ENCODE data around the gene PCSK7. TPM values are rescaled to one million over a fixed set of nuclear protein-coding genes. Genes with fewer than 3 reads are reported as not detected.

PCSK7 gene
- total and polyA plus RNA-seq, 12 donors = 22.6 to 54.4 (median 42.2) TPM

DNA sequence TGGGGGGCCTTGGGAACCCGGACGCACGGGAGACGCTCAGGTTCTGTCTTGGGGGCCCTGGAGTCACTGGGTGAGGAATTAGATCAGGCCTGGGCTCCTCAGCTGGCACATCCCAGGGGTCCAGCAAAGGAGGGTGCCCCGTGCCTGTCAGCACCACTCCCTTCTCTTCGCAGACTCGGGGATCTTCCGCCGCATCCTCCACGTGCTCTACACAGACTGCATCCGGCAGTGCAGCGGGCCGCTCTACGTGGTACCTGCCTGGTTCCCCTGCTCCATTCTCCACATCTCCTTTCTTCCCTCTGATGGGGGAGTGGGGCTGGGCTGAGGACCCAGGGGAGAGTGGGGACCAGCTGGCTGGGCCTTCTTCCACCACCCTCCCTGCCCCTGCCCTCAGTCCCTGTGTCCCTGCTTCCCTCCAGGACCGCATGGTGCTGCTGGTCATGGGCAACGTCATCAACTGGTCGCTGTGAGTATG, 39.4 kb downstream of the PCSK7 start:
- Histone ChIP-seq H3K36me3 (replicated peaks in 1 of 2) (peaks cover 0 to 75% of the 10 kb centered on the region in 2 donors), H3K27me3 (no peaks in the 10 kb centered on the region), H3K9me3 (replicated peaks in 1 of 3) (no peaks in the 10 kb centered on the region), H3K4me3 (no peak overlapping the region), H3K27ac (no peak overlapping the region), H3K4me1 (replicated peaks in 1 of 2) (no peaks in the 10 kb centered on the region)
- TF ChIP-seq POLR2A (IDR thresholded peaks at IDR 0.05) = no peak
- TF ChIP-seq, protein P1, sequence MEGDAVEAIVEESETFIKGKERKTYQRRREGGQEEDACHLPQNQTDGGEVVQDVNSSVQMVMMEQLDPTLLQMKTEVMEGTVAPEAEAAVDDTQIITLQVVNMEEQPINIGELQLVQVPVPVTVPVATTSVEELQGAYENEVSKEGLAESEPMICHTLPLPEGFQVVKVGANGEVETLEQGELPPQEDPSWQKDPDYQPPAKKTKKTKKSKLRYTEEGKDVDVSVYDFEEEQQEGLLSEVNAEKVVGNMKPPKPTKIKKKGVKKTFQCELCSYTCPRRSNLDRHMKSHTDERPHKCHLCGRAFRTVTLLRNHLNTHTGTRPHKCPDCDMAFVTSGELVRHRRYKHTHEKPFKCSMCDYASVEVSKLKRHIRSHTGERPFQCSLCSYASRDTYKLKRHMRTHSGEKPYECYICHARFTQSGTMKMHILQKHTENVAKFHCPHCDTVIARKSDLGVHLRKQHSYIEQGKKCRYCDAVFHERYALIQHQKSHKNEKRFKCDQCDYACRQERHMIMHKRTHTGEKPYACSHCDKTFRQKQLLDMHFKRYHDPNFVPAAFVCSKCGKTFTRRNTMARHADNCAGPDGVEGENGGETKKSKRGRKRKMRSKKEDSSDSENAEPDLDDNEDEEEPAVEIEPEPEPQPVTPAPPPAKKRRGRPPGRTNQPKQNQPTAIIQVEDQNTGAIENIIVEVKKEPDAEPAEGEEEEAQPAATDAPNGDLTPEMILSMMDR (IDR thresholded peaks at IDR 0.05) = no peak
- DNase-seq = peak in 1 of 7 donors; percentile 9
- intact Hi-C loops (cut with DNase I) = no loop called here
- 91 to 96% (median 94%) methylated on average over 16 to 17 of the region's 17 CpGs for WGBS, 4 donors

DNA sequence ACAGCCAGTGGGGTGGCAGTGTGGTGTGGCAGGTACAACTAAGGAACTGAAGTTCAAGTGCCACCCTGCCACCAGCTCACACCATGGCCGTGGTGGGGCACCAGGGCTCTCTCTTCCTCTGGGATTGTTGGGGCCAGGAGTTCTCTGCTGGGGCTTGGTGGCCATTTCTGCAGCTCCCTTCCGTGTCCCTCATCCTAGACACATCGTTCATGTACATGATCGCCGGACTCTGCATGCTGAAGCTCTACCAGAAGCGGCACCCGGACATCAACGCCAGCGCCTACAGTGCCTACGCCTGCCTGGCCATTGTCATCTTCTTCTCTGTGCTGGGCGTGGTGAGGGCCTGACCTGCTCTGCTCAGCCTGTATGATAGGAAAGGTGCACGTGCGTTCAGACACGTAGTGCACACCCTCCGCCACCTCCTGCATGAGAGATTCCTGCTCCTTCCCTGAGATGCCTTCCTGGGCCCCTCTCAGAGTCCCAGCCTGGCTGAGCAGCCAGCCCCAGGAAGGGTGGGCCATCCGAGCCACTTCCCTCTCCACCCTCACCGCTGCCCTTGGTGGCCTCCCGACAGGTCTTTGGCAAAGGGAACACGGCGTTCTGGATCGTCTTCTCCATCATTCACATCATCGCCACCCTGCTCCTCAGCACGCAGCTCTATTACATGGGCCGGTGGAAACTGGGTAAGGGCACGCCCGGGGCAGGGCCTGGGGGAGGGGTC, 40.0 kb downstream of the PCSK7 start:
- Histone ChIP-seq H3K9me3 (replicated peaks in 1 of 3) (no peaks in the 10 kb centered on the region), H3K4me1 (replicated peaks in 1 of 2) (no peaks in the 10 kb centered on the region), H3K27ac (no peak overlapping the region), H3K27me3 (no peaks in the 10 kb centered on the region), H3K36me3 (replicated peaks in 1 of 2) (peaks cover 0 to 77% of the 10 kb centered on the region in 2 donors), H3K4me3 (no peak overlapping the region)
- 91 to 94% (median 91%) methylated on average over 22 to 26 of the region's 26 CpGs for WGBS, 4 donors
- peak in 2 of 7 donors; percentile 9 to 12 for DNase-seq
- TF ChIP-seq POLR2A (IDR thresholded peaks at IDR 0.05) = no peak
- TF ChIP-seq, protein P1 (IDR thresholded peaks at IDR 0.05) = no peak
- intact Hi-C loops (cut with DNase I) = no loop called here

DNA sequence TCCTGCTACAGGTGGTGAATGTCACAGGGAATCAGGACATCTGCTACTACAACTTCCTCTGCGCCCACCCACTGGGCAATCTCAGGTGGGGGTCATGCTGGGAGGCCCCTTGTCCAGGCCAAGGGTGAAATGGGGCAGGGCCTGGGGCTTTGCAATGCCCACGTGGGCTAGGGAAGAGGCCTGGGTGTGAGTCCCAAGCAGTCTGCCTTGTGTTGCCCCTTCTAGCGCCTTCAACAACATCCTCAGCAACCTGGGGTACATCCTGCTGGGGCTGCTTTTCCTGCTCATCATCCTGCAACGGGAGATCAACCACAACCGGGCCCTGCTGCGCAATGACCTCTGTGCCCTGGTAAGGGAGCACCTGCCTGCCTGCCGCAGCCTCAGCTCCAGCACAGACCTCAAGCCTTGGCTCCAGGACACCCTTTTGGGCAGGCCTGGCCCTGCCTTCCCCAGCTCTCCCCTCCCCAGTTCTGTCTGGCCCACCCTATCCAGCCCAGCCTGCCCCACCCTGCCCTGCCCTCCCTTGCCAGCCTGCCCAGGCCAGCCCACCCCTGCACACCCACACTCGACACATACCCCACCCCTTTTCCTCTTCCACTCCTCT, 41.8 kb downstream of the PCSK7 start:
- Histone ChIP-seq H3K4me3 (no peak overlapping the region), H3K4me1 (replicated peaks in 1 of 2) (no peaks in the 10 kb centered on the region), H3K27me3 (no peaks in the 10 kb centered on the region), H3K36me3 (replicated peaks in 1 of 2) (peaks cover 0 to 70% of the 10 kb centered on the region in 2 donors), H3K27ac (peak overlapping the region in 1 of 5 donors; percentile 25), H3K9me3 (replicated peaks in 1 of 3) (no peaks in the 10 kb centered on the region)
- intact Hi-C loops (cut with DNase I) = no loop called here
- peak in 2 of 7 donors; percentile 7 to 18 for DNase-seq
- WGBS, 4 donors = 78 to 85% (median 82%) methylated on average over 2 to 8 of the region's 8 CpGs
- TF ChIP-seq, protein P1 (IDR thresholded peaks at IDR 0.05) = no peak
- no peak for TF ChIP-seq POLR2A (IDR thresholded peaks at IDR 0.05)

DNA sequence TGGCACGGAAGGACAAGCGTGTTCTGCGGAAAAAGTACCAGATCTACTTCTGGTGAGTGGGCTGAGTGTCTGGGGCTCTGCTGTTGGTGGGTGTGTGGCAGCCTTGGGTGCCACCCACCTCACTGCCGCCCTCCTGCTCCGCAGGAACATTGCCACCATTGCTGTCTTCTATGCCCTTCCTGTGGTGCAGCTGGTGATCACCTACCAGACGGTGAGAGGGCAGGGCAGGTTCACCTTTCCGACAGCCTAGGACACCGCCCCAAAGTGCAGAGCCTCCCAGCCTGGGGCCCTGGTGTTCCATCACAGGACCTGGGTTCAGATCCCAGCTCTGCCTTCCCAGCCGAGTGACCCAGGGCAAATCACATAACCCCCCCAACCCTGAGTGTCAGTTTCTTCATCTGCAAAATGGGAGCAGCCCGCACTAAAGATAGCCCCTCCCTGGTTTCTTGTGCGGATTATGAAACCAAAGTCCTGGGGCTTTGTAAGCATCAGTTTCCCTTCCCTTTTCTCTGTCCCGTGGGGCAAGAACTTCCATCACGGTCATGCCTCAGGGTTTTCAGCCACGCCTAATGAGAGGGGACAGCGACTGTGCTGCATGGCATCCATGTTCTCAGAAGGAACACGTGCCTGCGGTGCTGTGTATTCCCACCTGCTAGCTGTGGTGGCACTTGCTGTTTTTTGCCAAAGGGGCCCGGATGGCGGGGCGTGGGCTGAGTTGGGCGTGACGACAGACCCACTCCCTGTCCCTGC, 42.5 kb downstream of the PCSK7 start:
- TF ChIP-seq, protein P1 (IDR thresholded peaks at IDR 0.05) = no peak
- TF ChIP-seq POLR2A (IDR thresholded peaks at IDR 0.05) = no peak
- no peaks in the 10 kb centered on the region for H3K27me3 ChIP-seq
- intact Hi-C loops (cut with DNase I) = no loop called here
- 73 to 87% (median 84%) methylated on average over 16 to 22 of the region's 22 CpGs for WGBS, 4 donors
- H3K4me1 ChIP-seq (replicated peaks in 1 of 2) = no peaks in the 10 kb centered on the region
- DNase-seq = peak in 4 of 7 donors; percentile 30 to 61 (median 50)
- H3K9me3 ChIP-seq (replicated peaks in 1 of 3) = no peaks in the 10 kb centered on the region
- peaks cover 0 to 72% of the 10 kb centered on the region in 2 donors for H3K36me3 ChIP-seq (replicated peaks in 1 of 2)
- H3K4me3 ChIP-seq = no peak overlapping the region
- peak overlapping the region in 2 of 5 donors; percentile 21 to 59 for H3K27ac ChIP-seq

Measured in adrenal gland (tissue), 12 donors.